Fibroblast of the conjunctiva (primary cell): ENCODE data around the gene SERPINE1.
"Not testable (repeated sequence)": the region's sequence is repeated elsewhere in the genome, so short reads cannot be mapped to it uniquely, and the experiment has no call there.

Experiments used
- DNase-seq: peaks from one replicate; pipeline ENCODE4 v3.0.0-alpha.2; 2010; ENCODE audit warnings: low read depth

Gene SERPINE1

GRCh38 chr7:101102026-101102425, 24.9 kb upstream of the SERPINE1 start:
- DNase-seq: no peak

DNA sequence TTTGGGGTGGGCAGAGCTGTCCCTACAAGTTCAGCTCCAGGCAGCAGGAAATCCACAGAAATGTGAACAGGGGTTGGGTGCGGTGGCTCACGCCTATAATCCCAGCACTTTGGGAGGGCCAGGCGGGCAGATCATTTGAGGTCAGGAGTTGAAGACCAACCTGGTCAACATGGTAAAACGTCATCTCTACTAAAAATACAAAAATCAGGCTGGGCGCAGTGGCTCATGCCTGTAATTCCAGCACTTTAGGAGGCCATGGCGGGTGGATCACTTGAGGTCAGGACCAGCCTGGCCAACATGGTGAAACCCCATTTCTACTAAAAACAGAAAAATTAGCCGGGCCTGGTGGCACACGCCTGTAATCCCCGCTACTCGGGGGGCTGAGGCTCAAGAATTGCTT, 23.2 kb upstream of the SERPINE1 start:
- not testable (repeated sequence) for DNase-seq

DNA sequence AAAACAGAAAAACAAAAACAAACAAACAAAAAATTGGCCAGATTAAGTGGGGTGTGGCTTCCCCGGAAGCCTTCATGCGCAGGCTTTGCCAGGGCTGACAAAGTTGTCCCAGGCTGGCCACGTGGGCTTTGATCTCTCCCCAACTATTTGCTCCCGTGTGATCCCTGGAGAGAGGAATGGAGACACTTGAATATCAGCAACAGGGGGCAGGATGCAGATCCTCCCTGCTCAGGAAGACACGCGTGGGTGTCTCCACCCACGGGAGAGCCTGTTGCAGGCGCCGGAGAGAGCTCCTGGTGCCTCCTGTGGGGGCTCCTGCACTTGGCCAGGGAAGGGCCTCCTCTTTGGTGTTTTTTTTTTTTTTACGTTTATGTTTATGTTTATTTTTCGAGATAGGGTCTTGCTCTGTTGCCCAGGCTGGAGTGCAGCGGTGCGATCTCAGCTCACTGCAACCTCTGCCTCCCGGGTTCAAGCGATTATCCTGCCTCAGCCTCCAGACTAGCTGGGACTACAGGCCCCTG, 22.7 kb upstream of the SERPINE1 start:
- DNase-seq: no peak

GRCh38 chr7:101104799-101105198, 22.1 kb upstream of the SERPINE1 start:
- DNase-seq: no peak

DNA sequence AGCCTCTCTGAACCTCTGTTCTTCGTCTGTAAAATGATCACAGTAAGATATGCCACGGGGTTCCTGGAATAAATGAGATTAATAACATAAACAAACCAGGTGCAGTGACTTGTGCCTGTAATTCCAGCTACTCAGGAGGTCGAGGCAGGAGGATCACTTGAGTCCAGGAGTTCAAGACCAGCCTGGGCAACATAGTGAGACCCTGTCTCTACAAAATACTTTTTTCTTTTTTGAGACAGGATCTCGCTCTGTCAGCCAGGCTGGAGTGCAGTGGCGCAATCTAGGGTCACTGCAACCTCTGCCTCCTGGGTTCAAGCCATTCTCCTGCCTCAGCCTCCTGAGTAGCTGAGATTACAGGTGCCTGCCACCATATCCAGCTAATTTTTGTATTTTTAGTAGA, 21.7 kb upstream of the SERPINE1 start:
- DNase-seq: not testable (repeated sequence)

DNA sequence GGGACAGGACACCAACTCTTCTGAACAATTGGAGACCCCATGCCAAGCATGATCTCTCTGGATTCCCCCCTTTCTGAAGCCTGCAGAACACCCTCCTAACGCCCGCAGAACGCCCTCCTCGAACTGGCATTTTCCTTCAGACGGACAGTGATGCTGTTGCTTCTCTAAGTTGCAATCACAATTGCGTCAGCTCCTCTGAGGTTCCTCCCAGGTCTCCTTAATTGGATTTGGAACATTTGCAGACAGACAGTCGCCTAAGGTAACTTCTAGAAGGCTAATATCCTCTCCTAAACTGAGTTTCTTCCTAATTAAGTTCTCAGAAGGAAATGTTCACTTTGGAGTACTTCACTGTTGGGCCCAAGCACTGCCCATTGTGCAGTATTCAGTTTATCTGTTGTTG, 20.5 kb upstream of the SERPINE1 start:
- no peak for DNase-seq

GRCh38 chr7:101108330-101108857, 18.5 kb upstream of the SERPINE1 start:
- no peak for DNase-seq

DNA sequence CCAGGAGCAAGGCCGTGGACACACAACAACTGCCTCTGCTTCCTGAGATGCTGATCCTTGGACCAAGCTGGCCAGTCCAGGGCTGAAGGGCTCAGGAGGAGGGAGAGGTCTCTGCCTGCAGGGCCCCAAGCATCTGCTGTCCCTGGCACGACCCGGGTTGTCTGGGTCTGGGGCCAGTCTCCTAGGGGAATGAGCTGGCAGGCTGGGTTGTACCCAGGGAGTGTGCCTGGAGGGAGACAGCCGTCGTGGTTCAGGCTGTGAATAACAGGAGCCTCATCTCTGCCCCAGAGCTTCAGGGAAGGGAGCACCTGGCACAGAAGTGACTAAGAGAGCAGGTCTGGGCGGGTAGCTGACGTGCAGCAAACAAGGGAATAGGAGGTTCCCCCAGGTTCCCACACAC, 17.9 kb upstream of the SERPINE1 start:
- no peak for DNase-seq

- DNase-seq: no peak
These were observed 17.5 kb upstream of the SERPINE1 start for GRCh38 chr7:101109368-101109767.

- DNase-seq: no peak
These were observed 15.6 kb upstream of the SERPINE1 start for GRCh38 chr7:101111261-101111660.

DNA sequence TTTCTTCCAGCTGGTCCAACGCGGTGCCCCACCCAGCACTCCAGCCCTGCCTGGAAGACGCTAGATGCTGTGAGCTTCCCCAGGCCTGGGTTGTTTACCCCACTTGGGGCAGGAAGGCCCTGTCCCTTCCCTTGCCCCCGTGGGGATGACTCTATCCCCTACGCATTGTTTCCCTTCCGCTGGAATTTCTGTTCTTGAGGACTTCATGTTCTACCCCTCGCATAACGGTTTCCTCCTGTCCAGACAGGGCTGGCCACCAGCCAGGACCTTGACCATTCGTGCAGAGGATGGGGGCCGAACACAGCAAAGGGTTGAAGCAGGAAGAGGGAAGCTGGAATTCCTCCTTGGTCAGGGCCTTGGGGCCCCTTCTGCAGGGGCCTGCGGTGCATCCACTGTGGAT, 14.7 kb upstream of the SERPINE1 start:
- DNase-seq: no peak

DNA sequence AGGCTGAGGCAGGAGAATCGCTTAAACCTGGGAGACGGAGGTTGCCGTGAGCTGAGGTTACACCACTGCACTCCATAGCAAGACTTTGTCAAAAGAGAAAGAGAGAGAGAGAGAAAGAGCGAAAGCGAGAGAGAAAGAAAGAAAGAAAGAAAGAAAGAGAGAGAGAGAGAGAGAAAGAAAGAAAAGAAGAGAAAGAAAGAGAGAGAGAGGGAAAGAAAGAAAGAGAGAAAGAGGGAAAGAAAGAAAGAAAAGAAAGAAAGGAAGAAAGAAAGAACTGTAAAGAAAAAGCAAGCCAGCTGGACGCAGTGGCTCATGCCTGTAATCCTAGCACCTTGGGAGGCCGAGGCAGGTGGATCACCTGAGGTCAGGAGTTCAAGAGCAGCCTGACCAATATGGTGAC, 13.8 kb upstream of the SERPINE1 start:
- DNase-seq: not testable (repeated sequence)

DNA sequence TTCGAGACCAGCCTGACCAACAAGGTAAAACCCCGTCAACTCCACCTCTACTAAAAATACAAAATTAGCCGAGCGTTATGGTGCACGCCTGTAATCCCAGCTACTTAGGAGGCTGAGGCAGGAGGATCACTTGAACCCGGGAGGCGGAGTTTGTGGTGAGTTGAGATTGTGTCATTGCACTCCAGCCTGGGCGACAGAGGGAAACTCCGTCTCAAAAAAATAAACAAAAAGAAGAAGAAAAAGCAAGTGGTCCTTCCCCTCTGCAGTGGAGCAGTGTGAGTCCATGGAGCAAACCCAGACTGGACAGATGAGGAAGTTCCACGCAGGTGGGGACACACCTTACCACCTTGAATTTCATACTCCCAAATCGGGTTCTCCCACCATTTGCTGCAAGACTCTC, 13.1 kb upstream of the SERPINE1 start:
- no peak for DNase-seq

DNA sequence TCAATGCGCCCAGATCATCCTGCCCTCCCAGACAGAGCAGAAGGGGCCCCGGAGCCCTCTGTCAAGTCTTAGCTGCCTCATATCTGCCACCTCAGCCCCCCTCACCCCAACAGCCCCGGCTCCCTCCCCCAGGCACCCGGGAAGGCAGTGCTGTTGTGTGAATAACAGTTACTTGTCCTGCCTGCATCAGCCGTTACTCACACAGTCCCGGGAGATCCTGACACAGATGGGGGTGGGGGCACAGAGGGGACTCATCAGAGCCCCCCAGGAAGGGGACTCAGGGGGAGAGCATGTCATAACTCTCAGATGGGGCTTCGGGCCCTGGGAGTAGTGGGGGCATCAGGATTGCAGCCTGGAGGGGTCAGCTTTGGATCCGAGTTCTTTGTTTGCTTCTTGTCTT, 12.4 kb upstream of the SERPINE1 start:
- DNase-seq: no peak

DNA sequence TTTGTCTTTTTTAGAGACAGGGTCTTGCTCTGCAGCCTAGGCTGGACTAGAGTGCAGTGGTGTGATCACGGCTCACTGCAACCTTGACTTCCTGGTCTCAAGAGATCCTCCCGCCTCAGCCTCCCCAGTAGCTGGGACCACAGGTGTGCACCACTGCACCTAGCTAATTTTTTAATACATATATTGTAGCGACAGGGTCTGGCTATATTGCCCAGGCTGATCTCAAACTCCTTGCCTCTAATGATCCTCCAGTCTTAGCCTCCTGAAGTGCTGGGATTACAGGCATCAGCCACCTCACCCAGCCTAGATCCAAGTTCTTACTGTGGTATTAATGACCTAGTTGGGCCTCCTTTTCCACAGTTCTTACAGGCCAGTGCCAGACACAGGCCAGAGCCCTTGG, 11.7 kb upstream of the SERPINE1 start:
- DNase-seq: no peak

GRCh38 chr7:101116898-101117297, 10.0 kb upstream of the SERPINE1 start:
- no peak for DNase-seq

DNA sequence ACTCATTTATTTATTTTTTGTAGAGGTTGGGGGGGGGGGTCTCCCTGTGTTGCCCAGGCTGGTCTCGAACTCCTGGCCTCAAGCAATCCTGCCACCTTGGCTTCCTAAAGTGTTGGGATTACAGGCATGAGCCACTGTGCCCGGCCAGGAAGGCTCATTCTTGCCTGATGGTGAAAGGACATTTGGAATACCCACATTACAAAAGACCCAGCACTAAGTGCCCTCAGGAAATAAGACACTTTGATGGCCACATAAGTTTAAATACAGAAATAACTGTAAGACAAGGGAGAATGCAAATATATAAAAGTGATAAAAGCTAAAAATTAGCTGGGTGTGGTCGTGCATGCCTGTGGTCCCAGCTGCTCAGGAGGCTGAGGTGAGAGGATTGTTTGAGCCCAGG, 8.0 kb upstream of the SERPINE1 start:
- no peak for DNase-seq

GRCh38 chr7:101119876-101120275, 7.0 kb upstream of the SERPINE1 start:
- no peak for DNase-seq

- DNase-seq: no peak
These were observed 6.6 kb upstream of the SERPINE1 start for GRCh38 chr7:101120315-101120714.

DNA sequence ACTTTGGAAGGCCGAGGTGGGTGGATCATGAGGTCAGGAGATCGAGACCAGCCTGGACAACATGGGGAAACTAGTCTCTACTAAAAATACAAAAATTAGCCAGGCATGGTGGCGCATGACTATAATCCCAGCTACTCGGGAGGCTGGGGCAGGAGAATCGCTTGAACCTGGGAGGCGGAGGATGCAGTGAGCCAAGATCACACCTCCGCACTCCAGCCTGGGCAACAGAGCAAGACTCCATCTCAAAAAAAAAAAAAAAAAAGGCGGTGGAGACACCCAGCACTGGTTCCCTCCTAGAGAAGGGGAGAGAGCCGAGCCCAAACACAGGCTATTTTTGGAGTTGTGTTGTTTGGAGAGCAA, 5.3 kb upstream of the SERPINE1 start:
- DNase-seq: not testable (repeated sequence)

- peak; percentile 91 for DNase-seq
These were observed 4.6 kb upstream of the SERPINE1 start for GRCh38 chr7:101121991-101122932.

- DNase-seq: no peak
These were observed 3.8 kb upstream of the SERPINE1 start for GRCh38 chr7:101122933-101123702.

DNA sequence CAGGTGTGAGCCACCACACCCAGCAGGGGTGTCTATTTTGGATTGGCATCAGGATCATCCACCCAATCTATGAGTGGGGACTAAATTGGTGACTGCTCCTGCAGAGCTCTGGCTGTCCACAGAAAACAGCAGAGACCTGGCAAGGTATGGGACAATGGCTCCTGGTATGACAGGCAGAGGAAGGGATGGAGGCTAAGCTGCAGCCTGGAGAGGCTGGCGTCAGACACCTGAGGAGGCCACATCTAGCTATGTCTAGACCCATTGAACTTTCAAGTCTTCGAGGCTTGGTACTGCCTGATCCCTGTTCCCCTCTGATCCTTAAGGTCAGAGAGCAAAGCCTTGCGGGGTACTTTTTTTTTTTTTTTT, 3.2 kb upstream of the SERPINE1 start:
- no peak for DNase-seq
